ENCODE measurements around the gene GOLT1B. TPM values are rescaled to one million over a fixed set of nuclear protein-coding genes. Genes with fewer than 3 reads are reported as not detected.

The GOLT1B gene
- total RNA-seq, 1 donor from 2014 or later, result 90.3 TPM

DNA sequence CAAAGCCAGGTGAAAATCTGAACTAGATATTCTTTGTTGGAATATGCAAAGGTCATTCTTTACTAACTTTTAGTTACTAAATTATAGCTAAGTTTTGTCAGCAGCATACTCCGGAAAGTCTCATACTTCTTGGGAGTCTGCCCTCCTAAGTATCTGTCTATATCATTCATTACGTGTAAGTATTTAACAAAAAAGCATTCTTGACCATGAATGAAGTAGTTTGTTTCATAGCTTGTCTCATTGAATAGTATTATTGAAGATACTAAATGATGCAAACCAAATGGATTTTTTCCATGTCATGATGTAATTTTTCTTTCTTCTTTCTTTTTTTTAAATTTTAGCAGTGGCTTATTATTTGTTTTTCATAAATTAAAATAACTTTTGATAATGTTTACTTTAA, 14.7 kb downstream of the GOLT1B start:
- no peaks in the 10 kb centered on the region for H3K9me3 ChIP-seq (ENCODE audit: insufficient read depth, low read depth, low read length)
- Mint-ChIP-seq H3K4me3 (ENCODE audit: unreplicated experiment) (no peak overlapping the region), H3K27me3 (ENCODE audit: low read depth, unreplicated experiment) (no peaks in the 10 kb centered on the region), H3K27ac (ENCODE audit: unreplicated experiment) (no peak overlapping the region), H3K9me3 (ENCODE audit: unreplicated experiment) (no peaks in the 10 kb centered on the region), H3K4me1 (ENCODE audit: low read depth, unreplicated experiment) (no peaks in the 10 kb centered on the region), H3K36me3 (ENCODE audit: low read depth, unreplicated experiment) (no peaks in the 10 kb centered on the region)
- H3K36me3 ChIP-seq (ENCODE audit: insufficient read depth, low read length), result peaks cover 27% of the 10 kb centered on the region
- H4K20me1 ChIP-seq (ENCODE audit: insufficient read depth, low read length), result peaks cover 25% of the 10 kb centered on the region
- H3K79me2 ChIP-seq (ENCODE audit: insufficient read depth, low read length), result peaks cover 7% of the 10 kb centered on the region
- H3K4me1 ChIP-seq (ENCODE audit: insufficient read depth, low read length), result no peaks in the 10 kb centered on the region
- no peak overlapping the region for H3K27ac ChIP-seq (ENCODE audit: low read depth, low read length)
- no peak overlapping the region for H3K4me3 ChIP-seq (ENCODE audit: insufficient read depth, low read depth, low read length)
- no peaks in the 10 kb centered on the region for H3K27me3 ChIP-seq (ENCODE audit: insufficient read depth, low read length)
- TF ChIP-seq CTCF (IDR thresholded peaks at IDR 0.05; ENCODE audit: insufficient read depth, low read depth, low read length), result no peak
- TF ChIP-seq EZH2 (IDR thresholded peaks at IDR 0.05; ENCODE audit: insufficient read depth, low read length), result no peak
- DNase-seq (ENCODE audit: low read depth) (no peak), FAIRE-seq (no peak)
- H3K4me2 ChIP-seq (ENCODE audit: low read length), result no peak overlapping the region
- no peak overlapping the region for H2AFZ ChIP-seq (ENCODE audit: low read depth, low read length)
- H3K9ac ChIP-seq (ENCODE audit: low read length), result no peak overlapping the region

DNA sequence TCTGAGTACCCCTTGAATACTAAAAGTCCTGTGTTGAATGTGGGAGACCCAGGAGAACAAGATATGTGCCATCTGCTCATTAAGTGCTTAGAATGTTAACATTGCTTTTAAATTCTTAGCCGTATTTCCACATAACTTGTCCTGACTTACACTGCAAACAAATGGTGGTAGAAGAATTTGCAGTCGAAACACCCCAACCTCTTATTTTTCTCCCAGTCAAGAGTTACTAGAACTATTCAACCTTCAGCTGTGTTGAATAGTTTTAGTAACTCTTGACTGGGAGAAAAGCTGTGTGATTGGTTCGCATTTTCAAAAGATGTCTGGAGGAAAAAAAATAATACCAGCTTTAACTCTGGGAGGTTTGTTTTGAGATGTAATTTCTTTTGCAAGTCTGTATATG, 16.9 kb downstream of the GOLT1B start:
- Mint-ChIP-seq H3K4me3 (ENCODE audit: unreplicated experiment) (no peak overlapping the region), H3K27me3 (ENCODE audit: low read depth, unreplicated experiment) (no peaks in the 10 kb centered on the region), H3K9me3 (ENCODE audit: unreplicated experiment) (no peaks in the 10 kb centered on the region), H3K36me3 (ENCODE audit: low read depth, unreplicated experiment) (no peaks in the 10 kb centered on the region), H3K4me1 (ENCODE audit: low read depth, unreplicated experiment) (no peaks in the 10 kb centered on the region), H3K27ac (ENCODE audit: unreplicated experiment) (no peak overlapping the region)
- Histone ChIP-seq H3K27ac (ENCODE audit: low read depth, low read length) (no peak overlapping the region), H3K9me3 (ENCODE audit: insufficient read depth, low read depth, low read length) (no peaks in the 10 kb centered on the region), H3K9ac (ENCODE audit: low read length) (no peak overlapping the region), H3K4me1 (ENCODE audit: insufficient read depth, low read length) (no peaks in the 10 kb centered on the region), H3K36me3 (ENCODE audit: insufficient read depth, low read length) (peaks cover 19% of the 10 kb centered on the region), H4K20me1 (ENCODE audit: insufficient read depth, low read length) (peaks cover 17% of the 10 kb centered on the region), H2AFZ (ENCODE audit: low read depth, low read length) (no peak overlapping the region), H3K27me3 (ENCODE audit: insufficient read depth, low read length) (no peaks in the 10 kb centered on the region), H3K79me2 (ENCODE audit: insufficient read depth, low read length) (no peaks in the 10 kb centered on the region), H3K4me3 (ENCODE audit: insufficient read depth, low read depth, low read length) (no peak overlapping the region), H3K4me2 (ENCODE audit: low read length) (no peak overlapping the region)
- TF ChIP-seq CTCF (IDR thresholded peaks at IDR 0.05; ENCODE audit: insufficient read depth, low read depth, low read length) (no peak), EZH2 (IDR thresholded peaks at IDR 0.05; ENCODE audit: insufficient read depth, low read length) (no peak)
- no peak for DNase-seq (ENCODE audit: low read depth)
- no peak for FAIRE-seq

DNA sequence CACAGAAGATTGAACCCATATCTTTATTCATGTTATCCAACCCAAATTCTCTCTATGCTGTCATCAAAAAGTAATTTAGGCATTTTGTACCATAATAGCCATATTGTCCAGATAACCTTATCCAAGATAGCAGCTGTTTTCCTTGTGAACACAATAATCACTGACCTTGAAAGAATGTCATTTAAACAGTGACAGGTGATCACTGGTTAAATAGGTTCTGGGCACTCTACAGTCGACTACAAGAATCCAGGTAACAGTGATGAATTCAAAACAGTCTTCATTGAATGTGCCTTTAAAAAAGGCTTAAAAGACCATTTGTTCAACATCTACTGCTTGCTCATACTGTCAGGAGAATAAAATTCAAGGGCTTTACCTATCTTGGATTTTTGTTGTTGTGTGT, 20.0 kb downstream of the GOLT1B start:
- no peak for DNase-seq (ENCODE audit: low read depth)
- no peak overlapping the region for H3K4me2 ChIP-seq (ENCODE audit: low read length)
- H4K20me1 ChIP-seq (ENCODE audit: insufficient read depth, low read length), result peaks cover 5% of the 10 kb centered on the region
- H3K9me3 ChIP-seq (ENCODE audit: insufficient read depth, low read depth, low read length), result no peaks in the 10 kb centered on the region
- no peak overlapping the region for H3K9ac ChIP-seq (ENCODE audit: low read length)
- no peak for FAIRE-seq
- Mint-ChIP-seq H3K27ac (ENCODE audit: unreplicated experiment) (no peak overlapping the region), H3K4me3 (ENCODE audit: unreplicated experiment) (no peak overlapping the region), H3K4me1 (ENCODE audit: low read depth, unreplicated experiment) (peaks cover 10% of the 10 kb centered on the region), H3K27me3 (ENCODE audit: low read depth, unreplicated experiment) (no peaks in the 10 kb centered on the region), H3K9me3 (ENCODE audit: unreplicated experiment) (no peaks in the 10 kb centered on the region), H3K36me3 (ENCODE audit: low read depth, unreplicated experiment) (no peaks in the 10 kb centered on the region)
- no peak for TF ChIP-seq CTCF (IDR thresholded peaks at IDR 0.05; ENCODE audit: insufficient read depth, low read depth, low read length)
- no peak for TF ChIP-seq EZH2 (IDR thresholded peaks at IDR 0.05; ENCODE audit: insufficient read depth, low read length)
- H3K79me2 ChIP-seq (ENCODE audit: insufficient read depth, low read length), result no peaks in the 10 kb centered on the region
- H3K27me3 ChIP-seq (ENCODE audit: insufficient read depth, low read length), result no peaks in the 10 kb centered on the region
- H3K4me3 ChIP-seq (ENCODE audit: insufficient read depth, low read depth, low read length), result no peak overlapping the region
- no peak overlapping the region for H2AFZ ChIP-seq (ENCODE audit: low read depth, low read length)
- no peak overlapping the region for H3K27ac ChIP-seq (ENCODE audit: low read depth, low read length)
- peaks cover 8% of the 10 kb centered on the region for H3K36me3 ChIP-seq (ENCODE audit: insufficient read depth, low read length)
- no peaks in the 10 kb centered on the region for H3K4me1 ChIP-seq (ENCODE audit: insufficient read depth, low read length)

Measured in astrocyte (in vitro differentiated cells and primary cell).